ENCODE measurements around the gene HIF3A. TPM values are rescaled to one million over a fixed set of nuclear protein-coding genes. Genes with fewer than 3 reads are reported as not detected.
A peak's percentile ranks its signal among the peaks of the same experiment; 100 is the strongest.

Gene HIF3A
- total and polyA plus RNA-seq, 2 of the 8 experiments (the other 6 are each of a cell fraction or from before 2014, with no cell fraction given) = 38.6 to 38.8 TPM

DNA sequence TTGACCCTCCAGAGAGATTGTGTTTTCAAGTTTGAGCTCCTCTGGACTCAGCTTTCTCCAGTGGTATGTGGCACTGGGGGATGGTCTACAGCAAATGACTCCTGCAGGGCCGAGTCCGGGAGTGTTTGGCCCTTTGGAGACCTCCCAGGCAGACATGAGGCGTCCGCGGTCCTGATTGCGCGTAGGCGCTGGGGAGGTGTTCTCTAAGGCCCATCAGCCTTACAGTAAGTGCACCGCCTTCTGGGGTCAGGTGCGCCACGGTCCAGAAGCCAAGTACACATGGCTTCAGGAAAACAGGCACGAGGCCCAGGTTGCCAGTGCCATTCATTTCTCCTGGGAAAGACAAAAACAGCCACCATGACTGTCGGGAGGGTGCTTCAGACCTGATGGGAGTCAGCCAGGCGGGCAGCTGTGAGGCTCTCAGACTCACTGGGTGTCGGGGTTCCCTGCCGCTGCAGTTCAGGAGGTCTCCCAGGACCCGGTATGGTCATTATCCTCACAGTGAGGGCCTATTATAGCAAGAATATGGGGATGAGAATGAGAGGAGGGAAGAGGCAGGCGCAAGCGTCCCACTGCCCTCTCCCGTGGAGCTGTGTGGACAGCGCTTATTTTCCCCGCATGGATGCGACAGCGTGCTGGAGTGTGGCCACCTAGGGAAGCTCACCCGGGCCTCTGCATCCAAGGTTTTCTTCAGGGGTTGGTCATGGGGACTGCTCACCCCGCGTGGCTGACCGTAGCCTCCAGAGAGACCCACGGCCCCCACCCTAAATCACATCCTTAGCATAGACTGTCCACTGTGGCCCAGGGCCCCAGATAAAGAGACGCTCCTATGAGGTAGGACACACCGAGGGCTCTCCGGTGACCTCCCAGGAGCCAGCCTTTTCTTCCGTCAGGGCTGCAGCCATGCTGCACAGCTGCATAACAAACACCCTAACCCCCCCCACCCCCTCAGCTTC, 94.7 kb downstream of the HIF3A start:
- FAIRE-seq = no peak
- H2BK20ac ChIP-seq (ENCODE audit: low read length) = no peak overlapping the region
- WGBS, 2 experiments (ENCODE audit: extremely low coverage in 1 of 2, insufficient coverage in 1 of 2, insufficient read length in 1 of 2, insufficient replicate concordance in 2 of 2, low coverage in 1 of 2, low lambda C conversion rate in 2 of 2, missing lambda C conversion rate in 1 of 2) = 93% methylated on average over 33 of the region's 33 CpGs; no CpG with 5 or more reads in 1 of the 2 experiments
- H2AFZ ChIP-seq (ENCODE audit: low read length) = no peak overlapping the region
- H3K14ac ChIP-seq (ENCODE audit: insufficient read length) = no peak overlapping the region
- no peak overlapping the region for H3K4me2 ChIP-seq (ENCODE audit: insufficient read depth in 1 of 2, low read depth in 2 of 2, low read length in 2 of 2)
- H3K27ac ChIP-seq (ENCODE audit: low read depth, low read length) = no peak overlapping the region
- H3K79me2 ChIP-seq (ENCODE audit: control insufficient read depth in 1 of 2, insufficient read depth in 2 of 2, low read length in 2 of 2) = no peaks in the 10 kb centered on the region
- ChIA-PET CTCF (ENCODE audit: partially characterized antibody) (interaction anchor here (0.7 to 7.4 kb wide), 11 partner anchors 10 to 146 kb away, joined by 3 to 91 read pairs (median 7); no protein-coding TSS in a partner anchor), POLR2A (ENCODE audit: partially characterized antibody) (interaction anchor here (0.9 to 3.2 kb wide), 7 partner anchors 13 to 104 kb away, joined by 3 to 15 read pairs (median 5); partner anchors contain the start of genes CCDC8 and PNMA8B)
- H2AK5ac ChIP-seq (ENCODE audit: low read depth, low read length) = no peak overlapping the region
- no peak overlapping the region for H4K5ac ChIP-seq (ENCODE audit: insufficient read length, low read depth, low read length)
- no peak overlapping the region for H4K8ac ChIP-seq (ENCODE audit: extremely low read depth, insufficient read depth, low read length)
- no peaks in the 10 kb centered on the region; a peak in 2 of 7 replicates for H3K4me1 ChIP-seq (replicated peaks in 1 of 4; ENCODE audit: control insufficient read depth in 3 of 4, insufficient read depth in 4 of 4, low read length in 3 of 4)
- H3K23me2 ChIP-seq (ENCODE audit: low read depth, low read length) = no peaks in the 10 kb centered on the region
- H3K36me3 ChIP-seq (ENCODE audit: control insufficient read depth in 2 of 4, insufficient read depth in 4 of 4, low read length in 3 of 4) = peaks cover 7 to 50% (median 39%) of the 10 kb centered on the region in 4 experiments; a peak in 6 of 8 replicates
- no peak overlapping the region for H2BK15ac ChIP-seq (ENCODE audit: low read length)
- H2BK12ac ChIP-seq (ENCODE audit: low read depth, low read length) = no peak overlapping the region
- no peak overlapping the region for H3K4me3 ChIP-seq (ENCODE audit: extremely low read depth in 1 of 4, insufficient read depth in 2 of 4, low read depth in 3 of 4, low read length in 4 of 4)
- H3K27me3 ChIP-seq (replicated peaks in 1 of 4; ENCODE audit: control insufficient read depth in 3 of 4, extremely low read depth in 1 of 4, insufficient read depth in 3 of 4, low read length in 3 of 4) = no peaks in the 10 kb centered on the region
- no peak overlapping the region for H4K91ac ChIP-seq (replicated peaks; ENCODE audit: insufficient read length, low read length)
- H4K20me1 ChIP-seq (replicated peaks in 1 of 2; ENCODE audit: control insufficient read depth in 1 of 2, insufficient read depth in 2 of 2, low read length in 2 of 2) = peaks cover 0 to 9% of the 10 kb centered on the region in 2 experiments
- no peak overlapping the region for H3K18ac ChIP-seq (ENCODE audit: extremely low read depth, low read length)
- H3K9me3 ChIP-seq (ENCODE audit: insufficient read depth in 2 of 2, low read depth in 1 of 2, low read length in 1 of 2) = no peaks in the 10 kb centered on the region; a peak in 1 of 4 replicates
- peak overlapping the region; percentile 0; the same call in 1 of the 2 replicates for H2BK5ac ChIP-seq (ENCODE audit: low read depth, low read length)
- H2BK120ac ChIP-seq (replicated peaks; ENCODE audit: low read depth, low read length) = no peak overlapping the region
- H3K56ac ChIP-seq (replicated peaks; ENCODE audit: insufficient read length, low read depth, low read length) = no peak overlapping the region
- no peak overlapping the region; a peak in 1 of 7 replicates for H3K9ac ChIP-seq (replicated peaks in 1 of 4; ENCODE audit: extremely low read depth in 1 of 4, low read depth in 3 of 4, low read length in 3 of 4)
- no peaks in the 10 kb centered on the region for H3K79me1 ChIP-seq (ENCODE audit: low read depth, low read length)
- DNase-seq (ENCODE audit: low read depth in 1 of 2, low spot score in 2 of 2) = no peak
- H3K4ac ChIP-seq (replicated peaks; ENCODE audit: insufficient read length, low read depth, low read length) = no peak overlapping the region
- no peak overlapping the region for H3K23ac ChIP-seq (ENCODE audit: insufficient read length)
- TF ChIP-seq CEBPB (IDR thresholded peaks at IDR 0.05; ENCODE audit: low read depth, low read length) = no peak
- no peak for TF ChIP-seq ZNF274 (IDR thresholded peaks at IDR 0.05; ENCODE audit: borderline replicate concordance, extremely low read depth, low read length)
- TF ChIP-seq, protein P1, sequence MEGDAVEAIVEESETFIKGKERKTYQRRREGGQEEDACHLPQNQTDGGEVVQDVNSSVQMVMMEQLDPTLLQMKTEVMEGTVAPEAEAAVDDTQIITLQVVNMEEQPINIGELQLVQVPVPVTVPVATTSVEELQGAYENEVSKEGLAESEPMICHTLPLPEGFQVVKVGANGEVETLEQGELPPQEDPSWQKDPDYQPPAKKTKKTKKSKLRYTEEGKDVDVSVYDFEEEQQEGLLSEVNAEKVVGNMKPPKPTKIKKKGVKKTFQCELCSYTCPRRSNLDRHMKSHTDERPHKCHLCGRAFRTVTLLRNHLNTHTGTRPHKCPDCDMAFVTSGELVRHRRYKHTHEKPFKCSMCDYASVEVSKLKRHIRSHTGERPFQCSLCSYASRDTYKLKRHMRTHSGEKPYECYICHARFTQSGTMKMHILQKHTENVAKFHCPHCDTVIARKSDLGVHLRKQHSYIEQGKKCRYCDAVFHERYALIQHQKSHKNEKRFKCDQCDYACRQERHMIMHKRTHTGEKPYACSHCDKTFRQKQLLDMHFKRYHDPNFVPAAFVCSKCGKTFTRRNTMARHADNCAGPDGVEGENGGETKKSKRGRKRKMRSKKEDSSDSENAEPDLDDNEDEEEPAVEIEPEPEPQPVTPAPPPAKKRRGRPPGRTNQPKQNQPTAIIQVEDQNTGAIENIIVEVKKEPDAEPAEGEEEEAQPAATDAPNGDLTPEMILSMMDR (IDR thresholded peaks at IDR 0.05; ENCODE audit: control extremely low read depth in 1 of 3, insufficient read depth in 1 of 3, low read depth in 1 of 3, low read length in 3 of 3) = no peak
- TF ChIP-seq SAP30 (IDR thresholded peaks at IDR 0.05; ENCODE audit: insufficient read depth, insufficient replicate concordance, low read length) = no peak
- no peak for TF ChIP-seq GTF2F1 (IDR thresholded peaks at IDR 0.05; ENCODE audit: borderline replicate concordance, low read depth, low read length)
- TF ChIP-seq HDAC6 (IDR thresholded peaks at IDR 0.05; ENCODE audit: low read depth, low read length) = no peak
- TF ChIP-seq RAD21 (IDR thresholded peaks at IDR 0.05 in 1 of 2, conservative IDR thresholded peaks at IDR 0.05 in 1 of 2; ENCODE audit: low read depth in 2 of 2, low read length in 2 of 2) = no peak

All from H1 (cell line).